ENCODE measurements around the gene PPP2R2C. TPM values are rescaled to one million over a fixed set of nuclear protein-coding genes. Genes with fewer than 3 reads are reported as not detected.

PPP2R2C gene
- total RNA-seq, 1 donor from 2014 or later: not detected

DNA sequence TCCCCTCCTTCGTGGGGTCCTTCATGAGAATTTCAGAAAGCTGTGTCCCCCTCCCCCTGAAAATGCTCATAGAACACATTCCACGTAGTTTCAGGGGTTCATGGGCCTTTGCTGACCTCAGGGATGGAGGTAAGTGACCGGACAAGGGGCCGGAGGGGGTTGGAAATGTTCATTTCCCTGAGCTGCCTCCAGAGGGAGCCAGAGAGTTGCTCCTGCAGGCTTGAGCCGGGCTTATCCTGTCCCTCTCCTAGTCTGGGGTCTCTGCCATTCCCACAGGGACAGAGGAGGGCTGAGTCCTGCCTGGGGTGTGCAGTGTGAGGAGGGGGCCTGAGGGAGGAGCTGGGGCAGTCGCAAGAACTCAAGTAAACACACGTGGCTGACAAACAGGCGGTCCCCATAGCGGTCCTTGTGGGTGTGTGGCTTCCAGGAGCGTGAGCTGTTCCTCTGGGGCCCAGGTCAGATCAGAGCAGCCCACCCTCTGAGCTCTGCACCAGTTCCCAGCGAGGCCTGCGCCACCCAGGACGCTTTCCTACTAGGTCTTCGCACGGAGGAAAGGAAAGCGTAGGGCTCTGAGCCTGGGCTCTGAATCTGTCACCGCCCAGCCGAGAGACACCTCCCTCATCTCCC lies 140.3 kb downstream of the PPP2R2C start:
- intact Hi-C loops (cut with micrococcal nuclease): loop anchor here (1.0 kb wide), 1 partner anchor 214 kb away; no protein-coding TSS in a partner anchor

DNA sequence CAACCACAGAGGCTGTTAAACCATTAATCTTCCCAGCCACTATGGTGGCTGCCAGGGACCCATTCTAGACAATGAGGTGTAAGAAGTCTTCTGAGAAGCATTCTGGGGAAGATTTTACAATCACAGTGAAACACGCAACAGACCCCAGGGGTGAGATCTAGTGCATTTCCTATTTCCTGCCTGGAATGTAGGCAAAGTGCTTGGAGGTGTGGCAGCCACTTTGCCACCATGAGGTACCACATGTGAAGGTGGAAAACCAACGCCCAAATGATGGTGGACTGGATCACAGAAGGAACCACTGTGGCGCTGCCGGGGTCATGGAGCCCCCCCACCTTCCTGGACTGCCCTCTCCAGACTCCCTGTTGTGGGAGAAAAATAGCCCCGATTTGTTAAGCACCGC lies 140.9 kb downstream of the PPP2R2C start:
- intact Hi-C loops (cut with micrococcal nuclease): loop anchor here (1.0 kb wide), 4 partner anchors 67 to 333 kb away; no protein-coding TSS in a partner anchor

DNA sequence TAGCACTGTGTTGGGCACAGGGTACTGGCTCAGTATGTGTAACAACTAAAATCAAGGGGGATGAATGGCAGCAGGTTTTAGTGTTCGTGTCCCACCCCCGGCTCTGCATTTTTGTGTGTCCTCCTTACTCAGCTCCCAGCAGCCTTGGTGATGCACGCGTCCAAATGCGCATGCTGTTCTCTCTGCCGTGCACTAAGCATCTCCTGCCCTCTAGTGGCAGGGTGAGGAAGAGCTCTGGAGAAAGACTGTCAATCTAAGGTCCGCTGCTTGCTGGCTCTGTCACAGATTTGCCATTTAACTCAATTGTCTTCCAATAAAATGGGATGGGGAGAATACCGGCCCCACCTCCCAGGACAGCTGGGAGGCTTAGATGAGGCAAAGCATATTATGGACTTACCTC lies 141.4 kb downstream of the PPP2R2C start:
- intact Hi-C loops (cut with micrococcal nuclease): loop anchor here (1.0 kb wide), 4 partner anchors 67 to 333 kb away; no protein-coding TSS in a partner anchor

- intact Hi-C loops (cut with micrococcal nuclease): no loop called here
These were observed 142.0 kb downstream of the PPP2R2C start for GRCh38 chr4:6330384-6330767.

DNA sequence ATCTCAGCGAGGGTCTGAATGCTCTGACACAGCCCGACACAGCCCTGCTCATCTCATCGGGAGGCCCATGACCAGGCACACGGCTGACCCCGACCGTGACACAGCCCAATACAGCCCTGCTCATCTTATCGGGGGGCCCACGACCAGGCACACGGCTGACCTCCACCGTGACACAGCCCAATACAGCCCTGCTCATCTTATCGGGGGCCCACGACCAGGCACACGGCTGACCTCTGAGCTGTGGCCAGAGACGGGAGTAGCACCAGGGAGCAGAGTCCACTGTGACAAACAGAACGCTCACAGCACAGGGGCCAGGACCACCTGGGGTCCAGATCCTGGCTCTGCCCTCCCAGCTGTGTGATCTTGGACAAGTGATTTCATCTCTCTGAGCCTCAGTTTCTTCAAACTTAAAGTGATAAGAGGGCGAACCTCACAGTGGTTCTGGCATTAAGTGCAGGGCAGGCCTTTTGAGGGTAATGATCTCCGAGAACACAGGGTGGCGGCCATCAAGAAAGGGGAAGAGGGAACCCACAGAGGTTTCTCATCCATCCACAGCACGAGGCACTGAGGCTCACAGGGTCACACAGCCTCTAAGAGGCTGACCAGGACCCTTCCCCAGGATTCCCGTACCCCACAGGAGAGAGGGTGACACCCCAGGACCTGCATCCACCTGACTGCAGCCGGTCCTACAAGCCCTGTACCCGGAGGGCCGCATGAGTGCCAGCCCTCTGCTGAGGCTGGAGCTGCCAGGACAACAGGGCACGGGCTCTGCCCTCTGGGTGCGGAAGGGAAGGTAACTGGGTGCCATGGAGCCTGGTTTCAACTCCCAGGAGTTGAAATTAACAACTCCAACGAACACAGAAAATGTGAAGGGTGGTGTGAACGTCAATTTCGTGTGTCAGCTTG lies 142.7 kb downstream of the PPP2R2C start:
- intact Hi-C loops (cut with micrococcal nuclease): loop anchor here (5.0 to 10.0 kb wide), 2 partner anchors 127 to 505 kb away; partner anchors contain the start of gene JAKMIP1

DNA sequence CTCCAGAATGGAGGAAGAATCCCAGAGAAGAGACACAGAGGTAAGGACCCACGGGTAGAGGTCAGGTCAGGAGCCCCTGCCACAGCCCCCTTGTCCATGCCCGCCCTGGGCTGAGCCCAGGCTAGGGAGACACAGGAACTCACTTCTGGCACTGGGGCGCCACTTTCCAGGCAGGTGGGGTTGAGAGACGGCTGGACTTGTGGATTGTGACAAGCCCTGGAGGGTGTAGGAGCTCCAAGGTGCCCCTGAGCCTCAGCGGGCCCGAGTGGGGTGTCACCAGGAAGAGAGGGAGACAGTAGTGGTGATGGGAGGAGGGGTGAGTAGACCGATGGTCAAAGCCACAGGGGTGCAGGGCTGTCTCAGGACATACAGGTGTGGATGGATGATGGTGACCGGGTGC lies 143.9 kb downstream of the PPP2R2C start:
- intact Hi-C loops (cut with micrococcal nuclease): loop anchor here (5.0 to 10.0 kb wide), 2 partner anchors 126 to 504 kb away; partner anchors contain the start of gene JAKMIP1

DNA sequence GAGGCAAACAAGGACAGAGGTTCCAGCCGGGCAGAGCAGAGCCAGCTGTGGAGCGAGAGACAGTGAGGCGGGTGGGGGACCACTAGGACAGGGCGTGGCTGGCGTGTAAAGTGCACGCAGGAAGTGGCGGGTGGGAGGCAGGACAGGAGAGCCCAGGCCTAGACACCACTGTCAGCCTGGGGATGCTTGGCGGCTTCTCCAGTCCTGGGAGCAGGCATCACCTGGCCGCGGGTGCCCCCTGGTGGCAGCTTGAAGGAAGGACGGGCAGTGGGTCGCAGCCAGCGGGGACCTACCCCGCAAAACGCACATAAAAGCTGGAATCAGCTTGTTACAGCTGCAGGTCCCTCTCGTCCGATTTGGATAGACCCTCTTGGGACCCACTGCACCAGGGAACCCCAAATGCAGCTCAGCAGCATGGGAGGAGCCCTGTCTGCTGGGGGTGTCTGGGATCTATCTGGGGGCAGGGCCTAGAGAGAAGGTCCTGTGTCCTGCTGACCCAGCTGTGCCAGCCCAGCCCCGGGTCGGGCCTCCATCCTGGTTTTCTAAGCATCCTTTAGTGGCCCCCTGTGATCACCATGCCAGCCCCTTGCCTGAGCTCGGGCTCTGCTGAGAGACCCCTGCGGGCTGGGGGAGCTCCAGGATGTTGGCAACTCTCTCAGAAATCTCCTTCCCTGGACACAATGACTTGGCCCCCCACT lies 145.0 kb downstream of the PPP2R2C start:
- intact Hi-C loops (cut with micrococcal nuclease): loop anchor here (1.0 to 10.0 kb wide), 8 partner anchors 58 to 503 kb away; partner anchors contain the start of genes JAKMIP1 and WFS1

DNA sequence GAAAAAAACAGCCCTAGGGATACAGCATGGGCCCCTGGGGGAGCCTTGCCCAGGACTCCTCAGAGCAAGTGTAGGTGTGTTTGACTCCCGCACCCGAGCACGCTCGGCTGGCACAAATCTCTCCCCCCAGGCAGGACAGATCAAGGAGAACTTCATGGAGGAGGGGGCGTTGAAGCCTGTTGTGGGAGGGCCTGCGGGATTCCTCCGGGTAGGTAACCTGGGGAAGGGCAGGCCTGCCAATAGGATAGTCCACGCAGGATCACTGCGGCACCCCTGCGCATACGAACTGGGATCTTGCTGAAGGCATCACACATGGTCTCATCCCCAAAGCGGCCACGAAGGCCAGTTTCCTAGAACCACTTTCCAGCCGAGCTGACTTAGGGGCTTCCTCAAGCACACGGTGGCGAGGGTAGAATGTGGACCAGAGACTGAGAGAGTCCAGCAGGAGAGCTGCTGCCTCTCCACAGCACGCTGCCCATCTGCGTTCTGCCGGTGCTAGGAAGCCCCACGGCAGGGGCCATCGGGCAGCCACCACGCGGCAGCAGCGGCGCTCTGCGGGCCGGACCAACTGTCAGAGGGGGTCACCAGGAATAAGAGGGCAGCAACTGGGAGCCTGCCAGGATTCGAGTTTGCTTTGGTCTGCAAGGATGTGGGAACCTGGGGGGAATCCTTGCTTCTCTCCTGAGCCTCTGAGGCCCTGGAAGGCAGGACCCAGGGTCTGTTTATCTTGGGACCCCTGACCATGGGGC lies 145.9 kb downstream of the PPP2R2C start:
- intact Hi-C loops (cut with micrococcal nuclease): loop anchor here (1.0 to 10.0 kb wide), 8 partner anchors 57 to 502 kb away; partner anchors contain the start of genes JAKMIP1 and WFS1

DNA sequence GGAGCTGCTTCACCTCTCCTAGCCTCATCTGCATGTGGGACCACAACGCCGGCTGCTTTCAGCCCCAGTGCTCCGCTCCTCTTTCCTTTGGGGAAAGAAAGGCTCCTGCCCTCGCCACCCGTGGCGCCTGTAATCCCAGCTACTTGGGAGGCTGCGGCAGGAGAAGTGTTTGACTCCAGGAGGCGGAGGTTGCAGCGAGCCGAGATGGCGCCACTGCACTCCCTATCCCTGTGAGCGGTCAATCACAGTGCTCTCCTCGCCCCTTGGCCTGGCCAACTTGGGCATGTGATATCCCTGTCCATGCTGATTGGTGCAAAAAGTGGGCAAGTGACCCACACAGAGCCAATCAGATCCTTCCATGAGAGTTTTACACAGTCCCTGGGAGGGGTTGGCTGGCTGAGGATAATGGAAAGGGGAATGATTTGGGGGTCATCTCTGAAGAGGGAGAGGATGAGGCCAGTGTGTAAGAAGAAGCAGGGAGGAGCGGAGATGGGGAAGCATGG lies 146.6 kb downstream of the PPP2R2C start:
- intact Hi-C loops (cut with micrococcal nuclease): loop anchor here (5.0 to 10.0 kb wide), 2 partner anchors 124 to 501 kb away; partner anchors contain the start of gene JAKMIP1

DNA sequence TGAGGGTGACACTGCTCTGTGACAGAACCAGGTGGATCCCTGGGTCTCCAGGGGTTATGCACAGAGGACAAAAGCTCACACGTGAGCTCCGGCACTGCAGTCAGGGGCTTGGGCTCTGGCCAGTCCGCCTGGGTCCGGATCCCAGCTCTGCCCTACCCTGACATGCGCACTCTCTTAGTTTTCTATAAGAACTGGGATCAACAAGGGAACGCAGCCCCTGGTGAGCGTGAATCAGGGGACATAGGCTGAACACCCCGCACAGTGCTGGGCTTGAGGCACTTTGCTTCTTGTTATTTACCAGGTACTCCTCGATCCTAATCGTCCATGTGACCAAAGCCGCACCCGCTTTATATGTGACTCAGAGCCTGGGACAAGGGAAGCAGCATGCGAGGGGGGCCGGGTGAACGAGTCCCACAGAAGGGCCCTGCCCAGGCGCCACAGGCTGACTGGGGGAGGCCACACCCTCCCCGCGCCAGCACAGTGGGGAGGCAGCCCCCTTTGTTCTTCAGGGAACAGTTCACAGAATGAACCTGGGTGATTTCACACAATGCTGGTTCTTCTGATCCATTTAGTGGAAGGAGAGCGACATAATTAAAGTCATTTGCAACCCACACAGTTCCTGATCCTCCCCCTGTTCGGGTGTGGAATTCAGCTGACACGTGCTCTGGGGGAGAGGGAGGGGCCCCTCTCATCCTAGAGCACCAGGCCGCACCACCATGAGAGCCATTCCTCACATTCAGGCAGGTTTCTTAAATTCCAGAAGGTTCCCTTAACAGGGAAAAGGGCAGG lies 147.2 kb downstream of the PPP2R2C start:
- intact Hi-C loops (cut with micrococcal nuclease): loop anchor here (5.0 to 10.0 kb wide), 2 partner anchors 123 to 500 kb away; partner anchors contain the start of gene JAKMIP1

- intact Hi-C loops (cut with micrococcal nuclease): loop anchor here (10.0 kb wide), 1 partner anchor 500 kb away; no protein-coding TSS in a partner anchor
These were observed 147.9 kb downstream of the PPP2R2C start for GRCh38 chr4:6324461-6324998.

DNA sequence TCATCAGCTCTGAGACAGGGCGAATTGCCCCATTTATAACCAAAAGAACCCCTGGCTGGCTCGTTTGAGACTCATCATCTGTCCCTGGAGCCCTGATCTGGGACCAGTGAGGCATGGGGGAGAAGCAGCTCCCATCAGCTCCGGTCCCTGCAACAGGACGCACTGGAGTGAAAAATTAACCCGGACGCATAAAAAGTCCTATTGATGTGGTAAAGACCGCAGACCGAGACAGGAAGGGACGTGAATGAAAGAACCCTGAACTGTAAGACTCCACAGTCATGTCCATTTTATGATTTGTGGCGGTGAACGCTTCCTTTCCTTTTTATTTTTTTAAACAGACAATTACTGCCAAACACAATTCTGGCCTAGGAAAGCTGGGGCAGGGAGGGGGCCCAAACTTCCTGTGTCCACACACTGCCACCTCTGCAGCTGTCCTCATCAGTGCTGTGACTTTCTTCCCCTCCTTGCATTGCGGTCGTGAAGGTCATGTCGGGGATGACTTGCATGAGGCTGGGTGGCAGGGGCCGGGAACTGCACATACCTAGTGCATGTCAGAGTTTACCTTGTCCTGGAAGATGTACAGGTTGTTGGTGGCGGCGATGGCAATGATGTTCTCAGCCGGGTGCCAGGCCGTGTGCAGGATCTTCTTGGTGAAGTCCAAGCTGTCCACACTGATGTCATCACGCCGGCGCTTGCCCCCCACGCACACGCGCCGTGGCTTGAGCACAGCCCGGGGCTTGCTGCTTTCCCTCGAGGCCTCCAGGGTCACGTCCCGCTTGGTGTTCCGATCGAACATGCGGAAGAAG lies 149.4 kb downstream of the PPP2R2C start:
- intact Hi-C loops (cut with micrococcal nuclease): loop anchor here (10.0 kb wide), 1 partner anchor 498 kb away; no protein-coding TSS in a partner anchor

- intact Hi-C loops (cut with micrococcal nuclease): loop anchor here (10.0 kb wide), 1 partner anchor 497 kb away; no protein-coding TSS in a partner anchor
These were observed 150.2 kb downstream of the PPP2R2C start for GRCh38 chr4:6322067-6322760.

DNA sequence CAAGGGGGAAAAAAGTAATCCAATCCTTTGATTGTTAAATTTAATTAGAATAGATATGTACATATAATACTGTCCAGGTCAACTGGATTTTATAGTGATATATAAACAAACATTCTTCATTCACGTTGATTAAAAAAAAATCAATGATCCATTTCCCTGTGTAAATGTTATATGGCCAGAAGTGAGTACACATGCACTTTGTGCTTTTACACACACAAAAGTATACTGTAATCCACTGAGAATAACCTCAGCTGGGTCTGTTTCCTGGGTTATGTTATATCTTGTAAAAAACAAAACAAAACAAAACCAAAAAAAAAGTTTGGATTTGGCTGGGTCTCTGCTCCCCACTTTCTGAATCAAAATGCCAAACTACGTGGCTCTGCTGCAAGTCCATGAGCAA lies 151.1 kb downstream of the PPP2R2C start:
- intact Hi-C loops (cut with micrococcal nuclease): loop anchor here (10.0 kb wide), 1 partner anchor 497 kb away; no protein-coding TSS in a partner anchor

DNA sequence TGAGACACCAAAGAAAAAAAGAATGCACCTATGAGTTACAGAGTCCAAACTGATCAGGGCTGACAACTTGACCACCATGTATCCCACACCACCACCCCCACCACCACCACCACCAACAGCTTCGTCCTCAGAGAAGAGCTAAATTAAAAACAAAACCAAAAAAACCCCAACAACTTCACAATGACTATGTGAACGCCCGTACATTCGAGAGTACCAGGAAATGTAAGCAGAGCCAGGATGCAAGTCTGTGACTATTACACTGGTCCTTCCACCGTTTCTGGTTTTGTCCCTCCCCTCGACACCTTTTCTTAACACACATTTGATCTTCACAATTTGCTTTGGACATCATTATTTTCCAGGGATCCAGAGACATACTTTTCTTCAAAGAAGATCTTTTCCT lies 151.8 kb downstream of the PPP2R2C start:
- intact Hi-C loops (cut with micrococcal nuclease): loop anchor here (10.0 kb wide), 1 partner anchor 496 kb away; no protein-coding TSS in a partner anchor

DNA sequence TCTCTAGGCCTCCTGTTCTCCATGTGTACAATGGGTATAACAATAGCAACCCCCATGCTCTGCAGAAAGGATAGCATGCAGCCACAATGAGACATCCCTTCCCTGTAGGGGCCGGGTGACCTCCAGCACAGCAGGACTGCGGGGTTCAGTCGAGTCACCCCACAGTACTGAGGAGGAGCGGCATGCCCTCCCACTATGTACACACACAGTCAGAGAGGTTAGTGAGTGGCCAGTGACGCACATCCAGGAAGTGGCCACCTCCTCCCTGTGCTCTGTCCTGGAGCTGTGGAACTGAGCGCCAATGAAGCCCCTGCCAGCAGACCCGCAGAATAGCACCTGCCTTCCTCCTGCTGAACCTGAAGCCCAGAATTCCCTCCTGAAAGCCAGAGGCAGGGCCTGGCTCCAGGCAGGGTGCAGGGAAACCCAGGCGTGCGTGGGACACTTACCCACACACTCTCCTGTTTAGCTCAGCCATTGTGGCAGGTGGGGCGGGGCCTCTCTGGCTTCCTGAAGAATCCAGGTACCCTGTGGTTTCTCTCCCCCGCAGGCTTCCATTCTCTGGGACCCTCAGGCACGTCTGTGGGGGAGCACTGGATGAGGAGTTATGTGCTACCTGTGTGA lies 152.8 kb downstream of the PPP2R2C start:
- intact Hi-C loops (cut with micrococcal nuclease): loop anchor here (10.0 kb wide), 1 partner anchor 495 kb away; no protein-coding TSS in a partner anchor

GRCh38 chr4:6318206-6318605 lies 154.2 kb downstream of the PPP2R2C start:
- intact Hi-C loops (cut with micrococcal nuclease): no loop called here

Data from T-helper 1 cell treated with Interleukin-12 subunit alpha and Interleukin-12 subunit beta and Interleukin-4 antibody, amounts not matched to agents 30 ng/mL and 1 ng/mL, for 36 hours (primary cell).